ENCODE results near the gene PARD3.

Gene PARD3

DNA sequence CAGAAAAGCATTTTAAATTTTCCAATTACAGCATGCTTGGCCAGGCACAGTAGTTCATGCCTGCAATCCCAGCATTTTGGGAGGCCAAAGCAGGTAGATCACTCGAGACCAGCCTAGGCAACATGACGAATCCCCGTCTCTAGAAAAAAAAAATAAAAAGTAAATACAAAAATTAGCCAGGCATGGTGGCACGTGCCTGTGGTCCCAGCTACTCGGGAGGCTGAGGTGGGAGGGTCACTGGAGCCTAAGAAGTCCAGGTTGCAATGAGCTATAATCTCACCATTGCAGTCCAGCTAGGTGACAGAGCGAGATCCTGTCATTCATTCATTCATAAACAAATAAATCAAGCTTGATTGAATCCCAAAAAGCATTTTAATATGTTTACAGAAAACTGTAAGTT is 234.9 kb downstream of the PARD3 start:
- DNase-seq (ENCODE audit: low read depth) = no peak

DNA sequence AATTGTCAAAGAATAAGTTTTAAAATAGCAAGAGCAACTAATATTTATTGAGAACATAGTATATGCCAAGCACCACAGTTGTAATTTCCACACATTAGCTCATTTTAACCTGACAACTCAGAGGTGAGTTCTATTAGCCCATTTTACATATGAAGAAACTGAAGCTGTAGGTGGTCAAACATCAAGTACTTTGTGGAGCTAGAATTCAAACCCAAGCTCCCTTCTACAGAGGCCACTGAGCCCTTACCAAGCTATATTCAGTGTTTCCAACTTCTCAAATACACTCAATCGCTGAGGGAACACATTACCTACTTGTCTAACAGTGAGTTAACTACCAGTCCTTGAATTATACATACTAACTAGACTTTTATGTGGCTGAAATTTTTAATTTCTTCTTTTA is 236.6 kb downstream of the PARD3 start:
- no peak for DNase-seq (ENCODE audit: low read depth)

DNA sequence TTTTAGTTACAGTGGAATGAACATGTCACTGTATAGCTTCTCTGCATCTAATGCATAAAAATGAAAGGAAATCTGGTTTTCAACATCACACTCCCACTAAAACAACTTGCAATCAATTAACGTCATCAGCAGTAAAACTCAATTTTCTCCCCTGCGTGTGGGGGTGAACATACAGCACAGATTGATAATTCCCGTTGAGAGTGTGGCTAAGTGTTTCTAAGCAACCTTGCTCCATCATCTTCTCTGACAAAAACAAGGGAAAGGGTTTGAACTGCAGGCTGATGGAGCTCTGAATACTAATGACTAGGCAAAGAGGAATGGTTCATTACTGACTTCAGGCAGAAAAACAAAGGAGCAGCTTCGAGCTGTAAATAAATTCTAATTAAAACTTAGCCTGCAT is 238.3 kb downstream of the PARD3 start:
- DNase-seq (ENCODE audit: low read depth) = no peak

DNA sequence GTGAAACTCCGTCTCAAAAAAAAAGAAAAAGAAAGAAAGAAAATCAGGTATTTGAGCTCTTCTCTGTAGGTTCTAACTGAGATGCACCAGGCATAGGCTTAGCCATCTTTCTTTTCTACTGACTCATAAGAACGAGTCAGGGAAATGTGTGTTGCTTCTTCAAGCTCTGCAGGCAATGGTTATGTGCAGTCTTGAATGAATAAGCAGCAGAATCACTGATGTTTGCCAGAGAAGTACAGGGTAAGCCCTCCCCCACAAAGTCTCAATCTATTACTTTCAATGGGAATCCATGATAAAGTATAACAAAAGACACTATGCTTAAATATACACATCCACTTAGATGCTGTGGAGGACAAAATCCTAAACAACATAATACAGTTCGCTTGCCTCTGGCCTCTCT is 239.2 kb downstream of the PARD3 start:
- DNase-seq (ENCODE audit: low read depth) = no peak

GRCh38 chr10:34574353-34574934 is 240.7 kb downstream of the PARD3 start:
- DNase-seq (ENCODE audit: low read depth) = no peak

DNA sequence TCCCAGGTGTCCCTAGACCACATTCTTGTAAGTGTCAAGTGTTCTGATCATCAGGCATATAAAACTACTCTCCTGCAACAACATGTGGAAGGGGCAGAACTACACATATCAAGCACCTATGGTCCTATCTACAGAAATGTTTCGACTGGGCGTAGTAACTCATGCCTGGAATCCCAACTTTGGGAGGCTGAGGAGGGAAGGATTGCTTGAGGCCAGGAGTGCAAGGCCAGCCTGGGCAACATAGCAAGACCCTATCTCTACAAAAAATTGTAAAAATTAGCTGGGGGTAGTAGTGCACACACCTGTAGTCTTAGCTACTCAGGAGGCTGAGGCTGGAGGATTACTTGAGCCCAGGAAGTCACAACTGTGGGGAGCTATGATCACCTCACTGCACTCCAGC is 244.2 kb downstream of the PARD3 start:
- no peak for DNase-seq (ENCODE audit: low read depth)

DNA sequence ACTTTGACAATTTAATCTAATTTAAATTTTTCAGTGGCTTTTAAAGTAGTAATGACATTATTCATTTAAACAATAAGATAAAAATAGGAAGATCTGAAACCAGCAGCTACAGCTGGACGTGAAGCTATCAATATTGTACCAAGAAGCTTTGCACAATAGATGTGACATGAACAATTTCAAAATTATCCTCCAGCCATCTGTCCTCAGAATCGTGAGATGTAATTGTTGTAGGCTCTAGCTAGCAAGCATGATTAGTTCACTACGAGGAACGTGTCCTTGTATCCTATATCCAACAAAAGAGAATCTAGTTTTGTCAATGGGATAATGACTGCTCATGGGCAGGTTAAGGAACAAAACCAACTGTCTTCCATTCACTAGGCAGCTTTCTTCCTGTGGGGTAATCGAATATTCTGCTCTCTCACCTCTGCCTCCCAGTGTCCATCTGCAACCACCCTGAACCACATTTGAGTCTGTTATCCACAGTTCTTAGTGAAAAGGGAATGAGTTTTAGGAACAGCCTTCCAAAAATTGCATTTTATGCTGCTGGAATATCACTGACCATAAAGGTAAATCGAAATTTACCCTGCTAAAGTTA is 247.3 kb downstream of the PARD3 start:
- DNase-seq (ENCODE audit: low read depth) = no peak

GRCh38 chr10:34565934-34566333 is 249.2 kb downstream of the PARD3 start:
- no peak for DNase-seq (ENCODE audit: low read depth)

DNA sequence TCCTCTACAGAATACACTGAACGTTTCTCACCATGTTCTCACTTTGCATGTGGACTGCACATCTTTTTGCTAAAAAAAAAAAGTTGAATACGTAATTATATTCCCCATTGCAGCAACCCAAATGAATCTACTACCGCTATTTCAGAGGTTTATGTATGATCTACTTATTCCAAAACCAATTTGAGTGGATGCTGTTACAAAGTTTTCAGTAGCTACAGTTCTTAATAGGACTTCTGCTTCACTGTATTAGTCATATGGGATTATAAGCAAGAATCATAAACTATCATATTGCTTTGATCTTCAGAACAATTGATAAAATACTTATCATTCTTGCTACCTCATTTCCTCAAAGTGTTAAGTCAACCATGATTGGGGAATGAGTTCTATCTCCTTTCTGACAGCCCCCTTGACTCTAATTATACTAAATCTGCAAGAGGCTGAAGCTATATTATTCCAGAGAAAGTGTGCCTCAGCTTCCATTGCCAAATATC is 257.0 kb downstream of the PARD3 start:
- no peak for DNase-seq (ENCODE audit: low read depth)

GRCh38 chr10:34557173-34557572 is 257.9 kb downstream of the PARD3 start:
- DNase-seq (ENCODE audit: low read depth) = no peak

- no peak for DNase-seq (ENCODE audit: low read depth)
These were observed 259.4 kb downstream of the PARD3 start for GRCh38 chr10:34555653-34556052.

DNA sequence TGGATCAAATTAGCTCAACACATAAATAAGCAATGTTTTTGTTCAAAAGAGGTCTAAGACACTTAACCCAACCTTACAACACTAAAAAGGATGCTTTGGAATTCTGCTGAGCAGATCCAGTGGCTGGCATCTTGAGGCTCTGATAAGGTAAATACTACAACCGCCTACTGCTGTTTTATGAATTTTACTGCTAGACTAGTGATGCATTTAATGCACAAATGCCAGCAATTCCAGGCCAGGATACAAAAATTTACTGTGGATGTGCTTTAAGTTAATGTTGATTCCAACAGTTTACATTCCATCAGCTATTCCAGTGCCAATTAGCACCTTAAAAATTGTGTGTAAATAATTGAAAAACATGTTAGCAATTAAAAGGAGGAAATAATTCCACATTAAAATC is 261.3 kb downstream of the PARD3 start:
- no peak for DNase-seq (ENCODE audit: low read depth)

DNA sequence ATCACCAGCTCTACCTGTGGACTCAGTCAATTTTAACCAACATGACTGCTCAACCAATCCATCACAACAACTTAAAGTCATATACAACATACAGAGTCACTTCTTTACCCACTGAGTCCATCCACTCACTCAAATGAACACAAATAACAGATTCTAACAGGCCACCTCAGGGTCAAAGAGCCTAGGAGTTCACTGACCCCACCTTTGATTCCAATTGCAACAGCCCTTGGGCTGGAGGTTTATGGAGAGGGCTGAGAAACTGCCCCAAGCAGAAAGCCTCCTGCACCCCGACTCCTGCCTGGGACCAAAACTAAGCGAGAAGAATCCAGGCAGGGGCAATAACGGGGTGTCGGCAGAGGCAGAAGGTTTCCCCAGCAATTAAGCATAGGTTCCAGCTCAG is 263.8 kb downstream of the PARD3 start:
- DNase-seq (ENCODE audit: low read depth) = no peak

GRCh38 chr10:34549953-34550352 is 265.1 kb downstream of the PARD3 start:
- DNase-seq (ENCODE audit: low read depth) = no peak

- no peak for DNase-seq (ENCODE audit: low read depth)
These were observed 266.1 kb downstream of the PARD3 start for GRCh38 chr10:34549001-34549400.

DNA sequence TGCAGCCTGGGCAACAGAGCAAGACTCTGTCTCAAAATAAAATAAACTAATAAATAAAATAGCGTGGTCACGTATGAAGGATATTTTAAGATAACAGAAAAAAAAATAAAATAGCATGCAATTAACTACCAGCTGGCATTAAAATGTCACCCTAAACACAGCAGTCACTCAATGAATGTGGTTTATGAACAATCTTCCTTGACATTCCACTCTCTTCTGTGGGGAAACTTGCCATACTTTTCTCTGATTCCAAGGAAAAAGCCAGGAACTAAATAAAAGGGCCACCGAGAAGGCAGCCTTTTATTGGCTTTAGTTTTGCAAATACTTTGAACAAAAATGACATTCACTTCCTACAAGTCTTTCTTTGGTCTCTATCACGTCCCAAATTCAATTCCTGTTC is 266.6 kb downstream of the PARD3 start:
- no peak for DNase-seq (ENCODE audit: low read depth)

GRCh38 chr10:34547695-34548094 is 267.4 kb downstream of the PARD3 start:
- DNase-seq (ENCODE audit: low read depth) = no peak

GRCh38 chr10:34547291-34547690 is 267.8 kb downstream of the PARD3 start:
- no peak for DNase-seq (ENCODE audit: low read depth)

- DNase-seq (ENCODE audit: low read depth) = no peak
These were observed 270.7 kb downstream of the PARD3 start for GRCh38 chr10:34544400-34544799.

- DNase-seq (ENCODE audit: low read depth) = no peak
These were observed 271.4 kb downstream of the PARD3 start for GRCh38 chr10:34543716-34544115.

GRCh38 chr10:34540492-34540891 is 274.6 kb downstream of the PARD3 start:
- DNase-seq (ENCODE audit: low read depth) = no peak

GRCh38 chr10:34539533-34540315 is 275.4 kb downstream of the PARD3 start:
- no peak for DNase-seq (ENCODE audit: low read depth)

GRCh38 chr10:34538281-34538829 is 276.7 kb downstream of the PARD3 start:
- DNase-seq (ENCODE audit: low read depth) = no peak

Data from stimulated activated CD8-positive, alpha-beta memory T cell treated with anti-CD3 and anti-CD28 coated beads, Interleukin-15, amount 100 ng/mL, for 24 hours (primary cell).